Fibroblast of gingiva (primary cell): ENCODE measurements around the gene CXCR4.

Source experiments
- DNase-seq: peaks from one replicate; pipeline ENCODE4 v3.0.0-alpha.2; 2011; ENCODE audit warnings: low read depth

Gene CXCR4

GRCh38 chr2:136117909-136118818 is at the start of gene CXCR4:
Gene CXCR4, minus strand, starts transcription at chr2:136118149. Its CDS starts 89 bp downstream, at chr2:136118060.
- no peak for DNase-seq

- no peak for DNase-seq
Observed at GRCh38 chr2:136164280-136164776, 46.4 kb upstream of the CXCR4 start.

DNA sequence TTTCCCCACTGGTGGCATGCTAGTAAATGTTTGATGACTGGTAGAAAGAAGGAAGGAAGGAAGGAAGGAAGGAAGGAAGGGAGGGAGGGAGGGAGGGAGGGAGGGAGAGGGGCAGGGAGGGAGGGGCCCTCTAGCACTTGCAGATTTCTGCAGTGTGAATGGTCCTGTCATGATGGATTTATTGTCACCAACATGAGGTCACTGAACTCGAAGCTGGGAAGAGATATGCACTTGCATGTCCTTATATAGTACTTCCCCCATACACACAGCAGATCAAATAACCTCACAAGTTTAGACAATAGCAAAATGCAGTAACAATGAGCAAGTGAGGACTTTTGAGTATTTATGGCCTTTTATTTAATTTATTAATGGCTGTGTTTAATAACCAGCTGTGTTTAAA is 44.5 kb upstream of the CXCR4 start:
- DNase-seq: no peak

- no peak for DNase-seq
Observed at GRCh38 chr2:136156411-136156810, 38.5 kb upstream of the CXCR4 start.

DNA sequence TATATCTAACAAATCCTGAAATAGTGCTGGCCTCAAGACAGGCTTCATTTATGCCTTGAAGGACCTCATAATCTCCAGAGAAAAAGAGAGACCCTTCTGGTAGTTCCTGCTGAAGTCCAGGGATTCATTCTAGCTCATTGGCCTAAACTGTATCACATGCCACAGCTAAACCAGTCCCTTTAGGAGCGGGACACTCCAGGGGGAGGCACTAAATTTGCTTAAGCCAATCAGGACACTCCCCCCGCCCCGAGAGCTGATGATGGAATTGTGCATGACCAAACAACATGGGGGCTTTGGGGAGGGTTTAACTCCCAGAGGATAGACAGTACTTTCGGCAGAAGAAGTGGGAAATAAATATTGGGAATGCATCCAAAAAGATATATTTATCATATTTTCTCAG is 36.4 kb upstream of the CXCR4 start:
- DNase-seq: no peak

DNA sequence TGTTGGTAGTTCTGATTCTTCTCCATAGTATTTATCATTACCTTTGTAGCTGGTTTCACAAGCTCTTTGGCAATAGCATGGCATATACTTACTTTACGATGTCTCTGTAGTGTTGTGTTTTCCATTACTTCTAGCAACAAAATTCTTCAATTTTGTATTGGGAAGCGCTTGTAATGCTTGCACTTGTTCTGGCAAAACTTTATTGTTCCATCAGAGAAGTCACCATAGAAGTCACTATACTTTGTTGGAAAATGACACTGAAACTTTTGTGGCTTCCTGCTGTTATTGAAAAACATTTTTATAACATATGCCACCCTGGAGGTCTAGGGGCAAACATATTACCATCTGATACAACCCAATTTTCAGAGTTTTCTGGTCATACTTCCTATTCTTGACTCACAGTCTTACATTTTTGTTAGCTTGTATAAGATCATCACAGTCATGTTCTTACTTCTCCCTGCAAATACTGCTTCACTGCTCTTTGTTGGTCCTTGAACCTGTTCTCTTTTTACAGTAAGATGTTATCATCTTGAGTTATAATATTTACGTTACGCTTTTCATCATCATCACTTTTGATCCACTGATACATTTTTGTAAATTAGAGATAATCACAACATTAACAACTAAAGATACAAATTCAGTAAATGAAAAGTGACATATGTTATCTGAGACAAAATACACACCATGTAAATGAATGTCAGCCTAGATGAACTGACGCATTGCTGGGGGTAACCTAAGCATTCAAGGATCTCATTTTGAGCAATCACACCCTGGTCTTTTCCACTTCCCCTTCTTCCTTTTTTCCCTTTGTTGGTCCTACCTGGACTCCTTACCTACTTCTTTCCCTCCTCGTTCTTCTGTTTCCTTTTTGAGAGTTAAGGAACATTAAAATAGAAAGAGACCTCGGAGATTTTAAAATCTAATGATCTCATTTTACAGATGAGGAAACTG is 33.3 kb upstream of the CXCR4 start:
- no peak for DNase-seq

GRCh38 chr2:136149011-136149410 is 31.1 kb upstream of the CXCR4 start:
- DNase-seq: no peak

- no peak for DNase-seq
Observed at GRCh38 chr2:136146564-136146963, 28.6 kb upstream of the CXCR4 start.

DNA sequence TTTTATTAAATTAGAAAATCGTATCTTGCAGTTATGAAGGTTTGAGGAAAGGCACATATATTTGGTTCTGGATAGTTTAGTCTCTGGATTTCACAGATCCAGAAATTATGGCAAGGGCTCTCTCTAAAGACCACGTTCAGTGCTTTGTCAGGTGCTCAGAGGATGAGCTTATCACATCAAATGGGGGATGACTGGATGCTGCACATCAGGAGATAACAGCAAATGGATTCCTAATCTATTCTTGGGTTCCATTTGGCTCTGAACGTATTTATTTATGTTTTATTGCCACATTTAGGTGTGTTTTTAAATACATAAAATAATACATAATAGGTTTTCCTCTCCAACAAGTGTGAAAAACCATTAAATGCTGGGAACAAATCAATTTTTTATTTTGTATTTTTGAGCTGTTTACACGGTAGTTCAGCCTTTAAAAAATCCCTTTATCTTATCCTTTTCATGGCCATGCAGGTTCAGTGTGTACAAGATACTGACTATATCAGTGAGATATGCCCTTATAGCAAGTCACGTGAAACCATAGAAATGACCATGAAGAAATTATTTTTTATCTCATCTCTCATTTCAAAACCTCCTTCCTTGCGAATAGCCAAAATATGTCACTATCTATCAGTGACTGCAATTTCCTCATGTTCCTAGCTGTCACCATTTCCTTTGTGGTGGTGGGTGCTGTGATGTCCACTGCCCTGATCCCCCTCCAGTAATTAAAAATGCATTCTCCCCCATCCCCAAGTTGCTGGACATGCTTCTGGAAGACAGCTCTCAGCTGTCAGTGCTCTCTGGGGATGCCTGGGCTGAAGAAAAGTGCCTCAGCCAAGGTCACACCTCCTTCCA is 25.9 kb upstream of the CXCR4 start:
- DNase-seq: no peak

GRCh38 chr2:136141510-136142149 is 23.7 kb upstream of the CXCR4 start:
- no peak for DNase-seq

DNA sequence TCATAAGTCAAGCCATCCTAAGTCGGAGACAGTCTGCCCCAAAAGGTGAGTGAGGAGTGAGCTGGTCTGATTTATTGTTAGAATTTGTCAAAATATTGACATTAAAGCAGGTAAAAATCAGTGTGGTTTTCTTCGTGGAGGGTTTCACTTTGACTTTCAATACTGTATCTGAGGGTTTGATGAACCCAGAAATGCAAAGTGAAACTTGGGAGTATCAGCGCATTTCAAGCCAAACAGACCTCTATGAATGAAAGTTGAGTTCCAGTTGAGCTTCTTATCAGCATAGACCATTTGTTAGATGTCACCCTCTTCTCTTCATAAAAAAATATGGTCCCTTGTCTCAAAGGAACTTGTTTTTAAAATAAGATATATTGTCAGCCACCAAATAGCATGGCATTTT is 21.7 kb upstream of the CXCR4 start:
- no peak for DNase-seq

- no peak for DNase-seq
Observed at GRCh38 chr2:136137982-136138381, 20.0 kb upstream of the CXCR4 start.

DNA sequence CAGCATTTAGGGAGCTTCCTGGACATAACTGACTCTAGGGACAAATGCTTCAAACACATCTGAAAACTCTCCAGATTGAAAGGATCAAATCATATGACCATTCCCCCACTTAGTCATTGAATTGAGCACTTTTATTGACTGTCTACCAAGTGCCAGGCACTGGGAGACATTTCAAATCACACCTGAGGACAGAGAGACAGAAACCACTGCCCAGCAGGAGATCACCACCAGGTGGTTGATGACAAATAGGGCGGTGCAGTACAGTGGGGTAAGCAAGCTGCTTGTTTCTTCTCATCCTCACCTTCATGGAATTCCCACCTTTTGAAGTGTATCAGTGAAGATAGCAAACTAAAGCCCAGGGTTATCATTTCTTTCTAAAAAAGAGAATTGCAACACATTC is 19.0 kb upstream of the CXCR4 start:
- DNase-seq: no peak

- no peak for DNase-seq
Observed at GRCh38 chr2:136135921-136136906, 18.3 kb upstream of the CXCR4 start.

DNA sequence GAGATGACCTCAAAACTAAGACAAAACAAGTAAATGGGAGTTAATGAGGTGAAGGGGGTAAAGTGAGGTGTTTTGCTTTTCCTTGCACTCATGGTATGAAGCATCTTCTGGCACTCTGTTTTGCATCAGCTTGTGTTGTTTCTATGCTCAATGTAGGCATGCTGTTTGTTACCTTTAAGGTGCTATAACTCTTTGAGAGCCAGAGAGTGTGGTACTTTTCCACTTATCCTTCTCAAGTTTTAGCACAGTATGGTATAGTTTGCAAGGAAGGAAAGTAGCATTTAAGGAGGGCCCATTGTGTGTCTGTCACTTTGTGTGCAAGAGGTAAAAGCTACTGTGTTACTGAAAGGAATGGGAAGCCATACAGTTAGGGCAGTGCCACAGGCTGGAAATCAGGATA is 17.5 kb upstream of the CXCR4 start:
- no peak for DNase-seq

- DNase-seq: no peak
Observed at GRCh38 chr2:136134126-136134525, 16.2 kb upstream of the CXCR4 start.

GRCh38 chr2:136133586-136133985 is 15.6 kb upstream of the CXCR4 start:
- no peak for DNase-seq

DNA sequence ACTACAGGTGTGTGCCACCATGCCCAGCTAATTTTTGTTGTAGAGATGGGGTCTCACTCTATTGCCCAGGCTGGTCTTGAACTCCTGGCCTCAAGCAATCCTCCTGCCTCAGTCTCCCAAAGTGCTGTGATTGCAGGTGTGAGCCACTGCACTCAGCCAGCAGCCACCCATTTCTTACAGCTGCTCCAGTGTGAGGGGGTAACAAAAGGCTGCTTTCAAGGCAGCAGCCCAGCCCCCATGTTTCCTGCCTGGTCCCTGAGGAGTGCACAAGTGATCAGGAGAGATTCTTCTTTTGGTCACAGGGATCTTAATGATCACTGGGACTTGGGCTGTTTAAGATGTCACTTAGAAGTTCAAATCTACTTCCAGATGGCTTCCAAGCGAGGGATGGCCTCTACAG is 15.2 kb upstream of the CXCR4 start:
- no peak for DNase-seq

- DNase-seq: no peak
Observed at GRCh38 chr2:136132825-136133155, 14.8 kb upstream of the CXCR4 start.
